H9 (cell line): ENCODE results near the gene ZNF791. TPM values are rescaled to one million over a fixed set of nuclear protein-coding genes. Genes with fewer than 3 reads are reported as not detected.

Experiments used
- DNase-seq: peaks from one replicate; pipeline ENCODE4 v3.0.0-alpha.2; 2017
- H2AFZ ChIP-seq: one replicate; pipeline ENCODE4 v1.6.1; 2013; ENCODE audit warnings: mild to moderate bottlenecking, low read length, control low read depth, moderate library complexity
- H2AK5ac ChIP-seq: 2 replicates; pipeline ENCODE4 v1.6.1; 2013; ENCODE audit warnings: low read length, control low read depth, mixed read lengths; ENCODE audit not compliant: insufficient read length
- H2BK120ac ChIP-seq: one replicate; pipeline ENCODE4 v1.6.1; 2013; ENCODE audit warnings: low read depth, mild to moderate bottlenecking, low read length, control low read depth, inconsistent platforms; ENCODE audit not compliant: poor library complexity, severe bottlenecking
- H2BK12ac ChIP-seq: 2 replicates; pipeline ENCODE4 v1.6.1; 2013; ENCODE audit warnings: low read length, control low read depth, mixed read lengths, low read depth; ENCODE audit not compliant: insufficient read length
- H2BK15ac ChIP-seq: 2 replicates; pipeline ENCODE4 v1.6.1; 2013; ENCODE audit warnings: low read depth, low read length, control low read depth
- H2BK20ac ChIP-seq: one replicate; pipeline ENCODE4 v1.6.1; 2013; ENCODE audit warnings: low read depth, mild to moderate bottlenecking, low read length, control low read depth, inconsistent platforms; ENCODE audit not compliant: poor library complexity, severe bottlenecking
- H2BK5ac ChIP-seq: 2 replicates; pipeline ENCODE4 v1.6.1; 2013; ENCODE audit warnings: low read length, control low read depth, mixed read lengths; ENCODE audit not compliant: insufficient read length
- H3K14ac ChIP-seq: 2 replicates; pipeline ENCODE4 v1.6.1; 2013; ENCODE audit warnings: low read length, control low read depth; ENCODE audit not compliant: insufficient read depth
- H3K18ac ChIP-seq: 2 replicates; pipeline ENCODE4 v1.6.1; 2013; ENCODE audit warnings: low read depth, mild to moderate bottlenecking, mixed read lengths, low read length, control low read depth; ENCODE audit not compliant: insufficient read length
- H3K23ac ChIP-seq: 2 replicates; pipeline ENCODE4 v1.6.1; 2013; ENCODE audit warnings: low read length, control low read depth, mixed read lengths, low read depth; ENCODE audit not compliant: insufficient read length
- H3K23me2 ChIP-seq: 2 replicates; pipeline ENCODE4 v1.6.1; 2013; ENCODE audit warnings: low read depth, mild to moderate bottlenecking, mixed read lengths, low read length, control low read depth; ENCODE audit not compliant: insufficient read length, poor library complexity, severe bottlenecking
- H3K27ac ChIP-seq: 2 replicates; pipeline ENCODE4 v1.5.1; 2013; ENCODE audit warnings: low read length, control low read depth, mixed read lengths, low read depth; ENCODE audit not compliant: insufficient read length
- H3K27me3 ChIP-seq: 2 replicates; pipeline ENCODE4 v1.6.1; 2013; ENCODE audit warnings: low read length, control low read depth, inconsistent platforms; ENCODE audit not compliant: insufficient read depth
- H3K4ac ChIP-seq: 2 replicates; pipeline ENCODE4 v1.6.1; 2013; ENCODE audit warnings: low read depth, mild to moderate bottlenecking, control low read depth, inconsistent platforms, low read length, moderate library complexity
- H3K4me1 ChIP-seq: 2 replicates; pipeline ENCODE4 v1.6.1; 2013; ENCODE audit warnings: low read length, control low read depth, inconsistent platforms; ENCODE audit not compliant: insufficient read depth
- H3K4me2 ChIP-seq: 2 replicates; pipeline ENCODE4 v1.6.1; 2013; ENCODE audit warnings: low read length, control low read depth, mixed read lengths; ENCODE audit not compliant: insufficient read length, insufficient read depth
- H3K56ac ChIP-seq: 2 replicates; pipeline ENCODE4 v1.6.1; 2013; ENCODE audit warnings: low read depth, mild to moderate bottlenecking, mixed read lengths, low read length, control low read depth; ENCODE audit not compliant: insufficient read length
- H3K79me1 ChIP-seq: 2 replicates; pipeline ENCODE4 v1.6.1; 2013; ENCODE audit warnings: low read depth, mild to moderate bottlenecking, moderate library complexity, low read length, control low read depth, inconsistent platforms; ENCODE audit not compliant: insufficient read depth, poor library complexity, severe bottlenecking
- H3K79me2 ChIP-seq: 2 replicates; pipeline ENCODE4 v1.6.1; 2013; ENCODE audit warnings: low read length, control low read depth, inconsistent platforms; ENCODE audit not compliant: insufficient read depth
- H3K9ac ChIP-seq: 2 replicates; pipeline ENCODE4 v1.6.1; 2013; ENCODE audit warnings: low read length, control low read depth, mixed read lengths; ENCODE audit not compliant: insufficient read length; ENCODE audit errors: extremely low read depth
- H3K9me3 ChIP-seq: one replicate; pipeline ENCODE4 v1.6.1; 2013; ENCODE audit warnings: low read depth, low read length, inconsistent platforms; ENCODE audit not compliant: control insufficient read depth
- H3T11ph ChIP-seq: one replicate; pipeline ENCODE4 v1.6.1; 2013; ENCODE audit warnings: mild to moderate bottlenecking, low read length, control low read depth, inconsistent platforms
- H4K20me1 ChIP-seq: one replicate; pipeline ENCODE4 v1.6.1; 2013; ENCODE audit not compliant: control insufficient read depth, insufficient read length, insufficient read depth
- H4K5ac ChIP-seq: 2 replicates; pipeline ENCODE4 v1.6.1; 2013; ENCODE audit warnings: low read depth, mild to moderate bottlenecking, mixed read lengths, low read length, control low read depth; ENCODE audit not compliant: insufficient read length
- H4K8ac ChIP-seq: replicated peaks from 2 replicates; pipeline ENCODE4 v1.6.1; 2013; ENCODE audit warnings: low read length, control low read depth, mixed read lengths, low read depth; ENCODE audit not compliant: insufficient read length
- H4K91ac ChIP-seq: 2 replicates; pipeline ENCODE4 v1.6.1; 2013; ENCODE audit warnings: low read depth, mild to moderate bottlenecking, moderate library complexity, mixed read lengths, low read length, control low read depth; ENCODE audit not compliant: insufficient read length
- H3K27ac Mint-ChIP-seq, 3 experiments: 2 replicates in 2 of 3; 3 replicates in 1 of 3; pipeline ENCODE4 v1.8.0; 2020 to 2021; ENCODE audit warnings: mixed read lengths in 3 of 3, mild to moderate bottlenecking in 1 of 3, moderate library complexity in 1 of 3
- H3K27me3 Mint-ChIP-seq: 2 replicates; pipeline ENCODE4 v1.8.0; 2021; ENCODE audit warnings: low read depth, mild to moderate bottlenecking, moderate library complexity, mixed read lengths
- H3K36me3 Mint-ChIP-seq, 3 experiments: 2 replicates in 2 of 3; 3 replicates in 1 of 3; pipeline ENCODE4 v1.8.0; 2020 to 2021; ENCODE audit warnings: low read depth in 3 of 3, mixed read lengths in 3 of 3; ENCODE audit not compliant: insufficient read depth in 1 of 3
- H3K4me1 Mint-ChIP-seq, 2 experiments: 2 replicates each; pipeline ENCODE4 v1.8.0; 2020; ENCODE audit warnings: mixed read lengths in 2 of 2
- H3K4me3 Mint-ChIP-seq, 2 experiments: 2 replicates in 1 of 2; 3 replicates in 1 of 2; pipeline ENCODE4 v1.8.0; 2020 to 2021; ENCODE audit warnings: mild to moderate bottlenecking in 2 of 2, mixed read lengths in 2 of 2, moderate library complexity in 1 of 2
- H3K9me3 Mint-ChIP-seq, 2 experiments: 2 replicates in 1 of 2; 3 replicates in 1 of 2; pipeline ENCODE4 v1.8.0; 2020; ENCODE audit warnings: mild to moderate bottlenecking in 2 of 2, mixed read lengths in 2 of 2, moderate library complexity in 1 of 2
- WGBS: extraction: QIAGEN DNeasy Blood & Tissue Kit; methylation state at CpG from one replicate; pipeline ENCODE4 v1.1.7; 2013; ENCODE audit warnings: missing lambda C conversion rate, low lambda C conversion rate, mixed read lengths; ENCODE audit not compliant: insufficient read length; ENCODE audit errors: extremely low coverage; 5-methylcytosine and 5-hydroxymethylcytosine counted together
- total RNA-seq: library from RNA; stranded (reverse); gene quantifications from 2 replicates; pipeline ENCODE4 v1.2.1, GENCODE V29; 2021
- TF ChIP-seq, protein P1 (sequence below): fragments of 200-600 bp; sonication (generic); conservative IDR thresholded peaks from 3 replicates; pipeline ENCODE4 v1.8.0; 2021; ENCODE audit warnings: antibody characterized with exemption, mild to moderate bottlenecking

The ZNF791 gene
- total RNA-seq, 1 experiment from 2014 or later = 20.2 TPM

DNA sequence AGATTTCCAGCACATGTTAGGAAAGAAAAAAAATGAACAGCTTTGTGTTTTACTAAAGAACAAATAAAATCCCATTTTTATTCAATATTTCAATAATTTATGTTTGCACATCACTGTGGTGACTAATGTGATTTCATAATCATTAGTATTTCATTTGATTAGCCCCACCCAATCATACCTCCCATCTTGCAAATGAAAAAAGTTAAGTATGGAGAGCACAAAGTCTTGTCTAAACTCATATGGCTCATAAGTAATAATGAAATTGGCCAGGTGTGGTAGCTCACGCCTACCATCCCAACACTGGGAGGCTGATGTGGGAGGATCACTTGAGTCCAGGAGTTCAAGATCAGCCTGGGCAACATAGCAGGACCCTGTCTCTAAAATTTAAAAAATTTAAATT, 3.9 kb upstream of the ZNF791 start:
- Histone ChIP-seq H2BK120ac (no peak overlapping the region), H3K56ac (no peak overlapping the region), H3K4ac (no peak overlapping the region), H2AFZ (no peak overlapping the region), H3K79me2 (no peaks in the 10 kb centered on the region), H3K4me1 (no peaks in the 10 kb centered on the region), H3K27me3 (no peaks in the 10 kb centered on the region), H3K23ac (no peak overlapping the region), H4K8ac (no peak overlapping the region), H3K4me2 (no peak overlapping the region), H4K20me1 (no peaks in the 10 kb centered on the region), H2AK5ac (no peak overlapping the region), H3K9me3 (no peaks in the 10 kb centered on the region), H3K14ac (no peak overlapping the region), H2BK20ac (no peak overlapping the region), H3K79me1 (peaks cover 3% of the 10 kb centered on the region), H2BK12ac (no peak overlapping the region), H3T11ph (no peak overlapping the region), H4K5ac (no peak overlapping the region), H3K23me2 (peaks cover 9% of the 10 kb centered on the region), H2BK15ac (no peak overlapping the region), H2BK5ac (no peak overlapping the region), H3K18ac (no peak overlapping the region), H4K91ac (no peak overlapping the region), H3K27ac (no peak overlapping the region), H3K9ac (no peak overlapping the region)
- WGBS = no CpG with 5 or more reads among the region's 1 CpG
- Mint-ChIP-seq H3K36me3 (peaks cover 8 to 16% (median 10%) of the 10 kb centered on the region in 3 experiments; a peak in 5 of 7 replicates), H3K4me3 (no peak overlapping the region), H3K4me1 (peaks cover 3% of the 10 kb centered on the region in 2 experiments; a peak in 2 of 4 replicates), H3K27ac (no peak overlapping the region), H3K9me3 (no peaks in the 10 kb centered on the region; a peak in 1 of 5 replicates), H3K27me3 (no peaks in the 10 kb centered on the region)
- TF ChIP-seq, protein P1, sequence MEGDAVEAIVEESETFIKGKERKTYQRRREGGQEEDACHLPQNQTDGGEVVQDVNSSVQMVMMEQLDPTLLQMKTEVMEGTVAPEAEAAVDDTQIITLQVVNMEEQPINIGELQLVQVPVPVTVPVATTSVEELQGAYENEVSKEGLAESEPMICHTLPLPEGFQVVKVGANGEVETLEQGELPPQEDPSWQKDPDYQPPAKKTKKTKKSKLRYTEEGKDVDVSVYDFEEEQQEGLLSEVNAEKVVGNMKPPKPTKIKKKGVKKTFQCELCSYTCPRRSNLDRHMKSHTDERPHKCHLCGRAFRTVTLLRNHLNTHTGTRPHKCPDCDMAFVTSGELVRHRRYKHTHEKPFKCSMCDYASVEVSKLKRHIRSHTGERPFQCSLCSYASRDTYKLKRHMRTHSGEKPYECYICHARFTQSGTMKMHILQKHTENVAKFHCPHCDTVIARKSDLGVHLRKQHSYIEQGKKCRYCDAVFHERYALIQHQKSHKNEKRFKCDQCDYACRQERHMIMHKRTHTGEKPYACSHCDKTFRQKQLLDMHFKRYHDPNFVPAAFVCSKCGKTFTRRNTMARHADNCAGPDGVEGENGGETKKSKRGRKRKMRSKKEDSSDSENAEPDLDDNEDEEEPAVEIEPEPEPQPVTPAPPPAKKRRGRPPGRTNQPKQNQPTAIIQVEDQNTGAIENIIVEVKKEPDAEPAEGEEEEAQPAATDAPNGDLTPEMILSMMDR = no peak
- DNase-seq = no peak
